ENCODE results near the gene NKD1.

NKD1 gene

DNA sequence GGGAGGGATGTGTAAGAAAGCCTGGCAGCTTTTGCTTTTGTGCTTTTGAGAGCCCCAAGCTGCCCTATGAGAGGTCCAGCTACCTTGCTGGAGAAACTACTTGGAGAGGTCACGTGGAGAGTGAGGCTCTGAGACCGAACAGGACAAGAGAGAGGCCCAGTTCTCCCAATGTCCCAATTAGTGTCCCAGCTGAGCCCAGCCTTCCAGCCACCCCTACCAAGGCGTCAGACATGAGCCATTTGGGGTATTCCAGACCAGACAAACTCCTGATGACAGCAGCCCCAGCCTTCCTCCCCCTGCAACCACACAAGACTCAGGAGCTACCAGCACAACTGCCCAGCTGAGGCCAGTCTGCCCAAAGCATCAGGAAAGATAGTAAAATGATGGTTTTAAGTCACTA is 35.0 kb downstream of the NKD1 start:
- H3K4me3 ChIP-seq (ENCODE audit: low read depth, low read length) = no peak overlapping the region
- TF ChIP-seq, protein P1, sequence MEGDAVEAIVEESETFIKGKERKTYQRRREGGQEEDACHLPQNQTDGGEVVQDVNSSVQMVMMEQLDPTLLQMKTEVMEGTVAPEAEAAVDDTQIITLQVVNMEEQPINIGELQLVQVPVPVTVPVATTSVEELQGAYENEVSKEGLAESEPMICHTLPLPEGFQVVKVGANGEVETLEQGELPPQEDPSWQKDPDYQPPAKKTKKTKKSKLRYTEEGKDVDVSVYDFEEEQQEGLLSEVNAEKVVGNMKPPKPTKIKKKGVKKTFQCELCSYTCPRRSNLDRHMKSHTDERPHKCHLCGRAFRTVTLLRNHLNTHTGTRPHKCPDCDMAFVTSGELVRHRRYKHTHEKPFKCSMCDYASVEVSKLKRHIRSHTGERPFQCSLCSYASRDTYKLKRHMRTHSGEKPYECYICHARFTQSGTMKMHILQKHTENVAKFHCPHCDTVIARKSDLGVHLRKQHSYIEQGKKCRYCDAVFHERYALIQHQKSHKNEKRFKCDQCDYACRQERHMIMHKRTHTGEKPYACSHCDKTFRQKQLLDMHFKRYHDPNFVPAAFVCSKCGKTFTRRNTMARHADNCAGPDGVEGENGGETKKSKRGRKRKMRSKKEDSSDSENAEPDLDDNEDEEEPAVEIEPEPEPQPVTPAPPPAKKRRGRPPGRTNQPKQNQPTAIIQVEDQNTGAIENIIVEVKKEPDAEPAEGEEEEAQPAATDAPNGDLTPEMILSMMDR (IDR thresholded peaks at IDR 0.05; ENCODE audit: low read depth, low read length) = no peak
- DNase-seq (ENCODE audit: low read depth, low spot score) = no peak
- in situ Hi-C loops (cut with HindIII; ENCODE audit: low sequenced_read_pairs) = no loop called here

- DNase-seq (ENCODE audit: low read depth, low spot score) = no peak
- TF ChIP-seq, protein P1 (IDR thresholded peaks at IDR 0.05; ENCODE audit: low read depth, low read length) = no peak
- H3K4me3 ChIP-seq (ENCODE audit: low read depth, low read length) = no peak overlapping the region
- in situ Hi-C loops (cut with HindIII; ENCODE audit: low sequenced_read_pairs) = no loop called here
Measured at GRCh38 chr16:50584033-50584722, 36.0 kb downstream of the NKD1 start.

- in situ Hi-C loops (cut with HindIII; ENCODE audit: low sequenced_read_pairs) = no loop called here
- no peak for DNase-seq (ENCODE audit: low read depth, low spot score)
- TF ChIP-seq, protein P1 (IDR thresholded peaks at IDR 0.05; ENCODE audit: low read depth, low read length) = no peak
- no peak overlapping the region for H3K4me3 ChIP-seq (ENCODE audit: low read depth, low read length)
Measured at GRCh38 chr16:50585331-50585776, 37.2 kb downstream of the NKD1 start.

- H3K4me3 ChIP-seq (ENCODE audit: low read depth, low read length) = no peak overlapping the region
- DNase-seq (ENCODE audit: low read depth, low spot score) = no peak
- TF ChIP-seq, protein P1 (IDR thresholded peaks at IDR 0.05; ENCODE audit: low read depth, low read length) = no peak
- in situ Hi-C loops (cut with HindIII; ENCODE audit: low sequenced_read_pairs) = no loop called here
Measured at GRCh38 chr16:50587543-50587942, 39.3 kb downstream of the NKD1 start.

GRCh38 chr16:50588276-50588675 is 40.1 kb downstream of the NKD1 start:
- in situ Hi-C loops (cut with HindIII; ENCODE audit: low sequenced_read_pairs) = no loop called here
- no peak overlapping the region for H3K4me3 ChIP-seq (ENCODE audit: low read depth, low read length)
- DNase-seq (ENCODE audit: low read depth, low spot score) = no peak
- TF ChIP-seq, protein P1 (IDR thresholded peaks at IDR 0.05; ENCODE audit: low read depth, low read length) = no peak

- no peak for DNase-seq (ENCODE audit: low read depth, low spot score)
- TF ChIP-seq, protein P1 (IDR thresholded peaks at IDR 0.05; ENCODE audit: low read depth, low read length) = no peak
- in situ Hi-C loops (cut with HindIII; ENCODE audit: low sequenced_read_pairs) = no loop called here
- no peak overlapping the region for H3K4me3 ChIP-seq (ENCODE audit: low read depth, low read length)
Measured at GRCh38 chr16:50591209-50591608, 43.0 kb downstream of the NKD1 start.

Data from astrocyte of the spinal cord (primary cell).